Measurements from ENCODE around the gene IFT52. TPM values are rescaled to one million over a fixed set of nuclear protein-coding genes. Genes with fewer than 3 reads are reported as not detected.
"Not testable (repeated sequence)": the region's sequence is repeated elsewhere in the genome, so short reads cannot be mapped to it uniquely, and the experiment has no call there.

IFT52 gene
- total and polyA plus RNA-seq, 2 donors, result 22.3 to 34.8 TPM

GRCh38 chr20:43590036-43590391, 723 bp upstream of the IFT52 start:
- Histone ChIP-seq H3K4me1 (ENCODE audit: control insufficient read depth in 2 of 2, insufficient read depth in 2 of 2, low read length in 2 of 2) (peaks cover 4 to 5% of the 10 kb centered on the region in 2 donors), H3K27me3 (ENCODE audit: control insufficient read depth in 2 of 2, insufficient read depth in 1 of 2, low read length in 1 of 2) (no peaks in the 10 kb centered on the region), H3K27ac (ENCODE audit: low read depth in 1 of 2, low read length in 1 of 2) (peak overlapping the region; percentile 69 to 87), H3K9me3 (ENCODE audit: control insufficient read depth in 2 of 2, insufficient read depth in 1 of 2, low read length in 1 of 2) (no peaks in the 10 kb centered on the region), H3K36me3 (ENCODE audit: control insufficient read depth in 2 of 2, insufficient read depth in 2 of 2, low read length in 1 of 2) (peaks cover 0 to 2% of the 10 kb centered on the region in 2 donors), H3K4me3 (ENCODE audit: low read length in 2 of 2) (peak overlapping the region; percentile 53 to 67)
- DNase-seq (ENCODE audit: low read depth in 6 of 9, low spot score in 9 of 9), result no peak
- 36% methylated on average over 9 of the region's 9 CpGs for WGBS

DNA sequence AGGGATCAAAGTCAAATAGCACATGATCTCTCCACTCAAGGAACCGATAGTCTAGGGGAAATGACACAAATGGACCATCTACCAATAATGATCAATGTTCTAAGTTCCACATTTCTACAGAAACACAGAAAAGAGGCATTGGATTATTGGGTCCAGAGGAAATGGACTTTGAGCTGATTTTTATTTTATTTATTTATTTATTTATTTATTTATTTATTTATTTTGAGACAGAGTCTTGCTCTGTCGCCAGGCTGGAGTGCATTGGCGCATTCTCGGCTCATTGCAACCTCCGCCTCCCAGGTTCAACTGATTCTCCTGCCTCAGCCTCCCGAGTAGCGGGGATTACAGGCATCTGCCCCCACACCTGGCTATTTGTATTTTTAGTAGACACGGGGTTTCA, 11.2 kb downstream of the IFT52 start:
- not testable (repeated sequence) for H3K9me3 ChIP-seq (ENCODE audit: control insufficient read depth in 2 of 2, insufficient read depth in 1 of 2, low read length in 1 of 2); H3K4me3 ChIP-seq (ENCODE audit: low read length in 2 of 2); H3K27me3 ChIP-seq (ENCODE audit: control insufficient read depth in 2 of 2, insufficient read depth in 1 of 2, low read length in 1 of 2); H3K4me1 ChIP-seq (ENCODE audit: control insufficient read depth in 2 of 2, insufficient read depth in 2 of 2, low read length in 2 of 2); H3K27ac ChIP-seq (ENCODE audit: low read depth in 1 of 2, low read length in 1 of 2); DNase-seq (ENCODE audit: low read depth in 6 of 9, low spot score in 9 of 9)
- 84% methylated on average over 8 of the region's 8 CpGs for WGBS
- H3K36me3 ChIP-seq (ENCODE audit: control insufficient read depth in 2 of 2, insufficient read depth in 2 of 2, low read length in 1 of 2), result peaks cover 12 to 16% of the 10 kb centered on the region in 2 donors

- Histone ChIP-seq H3K9me3 (ENCODE audit: control insufficient read depth in 2 of 2, insufficient read depth in 1 of 2, low read length in 1 of 2) (no peaks in the 10 kb centered on the region), H3K27me3 (ENCODE audit: control insufficient read depth in 2 of 2, insufficient read depth in 1 of 2, low read length in 1 of 2) (no peaks in the 10 kb centered on the region), H3K27ac (ENCODE audit: low read depth in 1 of 2, low read length in 1 of 2) (no peak overlapping the region), H3K4me1 (ENCODE audit: control insufficient read depth in 2 of 2, insufficient read depth in 2 of 2, low read length in 2 of 2) (no peaks in the 10 kb centered on the region), H3K4me3 (ENCODE audit: low read length in 2 of 2) (no peak overlapping the region), H3K36me3 (ENCODE audit: control insufficient read depth in 2 of 2, insufficient read depth in 2 of 2, low read length in 1 of 2) (peaks cover 7 to 16% of the 10 kb centered on the region in 2 donors)
- WGBS, result 96% methylated on average over 1 of the region's 1 CpG
- DNase-seq (ENCODE audit: low read depth in 6 of 9, low spot score in 9 of 9), result no peak
Observed at GRCh38 chr20:43603124-43603523, 12.4 kb downstream of the IFT52 start.

DNA sequence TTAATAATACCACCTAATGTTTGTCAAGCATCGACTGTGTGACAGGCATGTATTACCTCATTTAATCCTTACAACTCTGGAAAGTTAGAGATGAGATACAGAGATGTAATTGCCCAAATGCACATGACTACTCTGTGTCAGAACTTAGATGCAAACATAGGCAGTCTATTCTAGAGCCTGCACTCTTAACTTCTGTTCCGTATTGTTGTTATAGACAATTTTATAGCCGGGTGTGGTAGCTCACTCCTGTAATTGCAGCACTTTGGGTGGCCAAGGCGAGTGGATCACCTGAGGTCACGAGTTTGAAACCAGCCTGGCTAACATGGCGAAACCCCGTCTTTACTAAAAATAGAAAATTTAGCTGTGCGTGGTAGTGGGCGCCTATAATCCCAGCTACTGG, 15.0 kb downstream of the IFT52 start:
- H3K27me3 ChIP-seq (ENCODE audit: control insufficient read depth in 2 of 2, insufficient read depth in 1 of 2, low read length in 1 of 2), result no peaks in the 10 kb centered on the region
- H3K4me1 ChIP-seq (ENCODE audit: control insufficient read depth in 2 of 2, insufficient read depth in 2 of 2, low read length in 2 of 2), result no peaks in the 10 kb centered on the region
- no peak overlapping the region for H3K4me3 ChIP-seq (ENCODE audit: low read length in 2 of 2)
- H3K36me3 ChIP-seq (ENCODE audit: control insufficient read depth in 2 of 2, insufficient read depth in 2 of 2, low read length in 1 of 2), result peaks cover 7 to 12% of the 10 kb centered on the region in 2 donors
- WGBS, result 99% methylated on average over 9 of the region's 9 CpGs
- no peaks in the 10 kb centered on the region for H3K9me3 ChIP-seq (ENCODE audit: control insufficient read depth in 2 of 2, insufficient read depth in 1 of 2, low read length in 1 of 2)
- no peak for DNase-seq (ENCODE audit: low read depth in 6 of 9, low spot score in 9 of 9)
- H3K27ac ChIP-seq (ENCODE audit: low read depth in 1 of 2, low read length in 1 of 2), result no peak overlapping the region

DNA sequence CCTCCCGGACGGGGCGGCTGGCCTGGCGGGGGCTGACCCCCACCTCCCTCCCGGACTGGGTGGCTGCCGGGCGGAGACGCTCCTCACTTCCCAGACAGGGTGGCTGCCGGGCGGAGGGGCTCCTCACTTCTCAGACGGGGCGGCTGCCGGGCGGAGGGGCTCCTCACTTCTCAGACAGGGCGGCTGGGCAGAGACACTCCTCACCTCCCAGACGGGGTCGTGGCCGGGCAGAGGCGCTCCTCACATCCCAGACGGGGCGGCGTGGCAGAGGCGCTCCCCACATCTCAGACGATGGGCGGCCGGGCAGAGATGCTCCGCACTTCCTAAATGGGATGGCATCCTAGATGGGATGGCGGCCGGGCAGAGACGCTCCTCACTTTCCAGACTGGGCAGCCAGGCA, 16.5 kb downstream of the IFT52 start:
- not testable (repeated sequence) for H3K9me3 ChIP-seq (ENCODE audit: control insufficient read depth in 2 of 2, insufficient read depth in 1 of 2, low read length in 1 of 2); H3K27ac ChIP-seq (ENCODE audit: low read depth in 1 of 2, low read length in 1 of 2); H3K27me3 ChIP-seq (ENCODE audit: control insufficient read depth in 2 of 2, insufficient read depth in 1 of 2, low read length in 1 of 2); H3K4me3 ChIP-seq (ENCODE audit: low read length in 2 of 2); DNase-seq (ENCODE audit: low read depth in 6 of 9, low spot score in 9 of 9); H3K4me1 ChIP-seq (ENCODE audit: control insufficient read depth in 2 of 2, insufficient read depth in 2 of 2, low read length in 2 of 2)
- peaks cover 7 to 13% of the 10 kb centered on the region in 2 donors for H3K36me3 ChIP-seq (ENCODE audit: control insufficient read depth in 2 of 2, insufficient read depth in 2 of 2, low read length in 1 of 2)
- 96% methylated on average over 27 of the region's 30 CpGs for WGBS

DNA sequence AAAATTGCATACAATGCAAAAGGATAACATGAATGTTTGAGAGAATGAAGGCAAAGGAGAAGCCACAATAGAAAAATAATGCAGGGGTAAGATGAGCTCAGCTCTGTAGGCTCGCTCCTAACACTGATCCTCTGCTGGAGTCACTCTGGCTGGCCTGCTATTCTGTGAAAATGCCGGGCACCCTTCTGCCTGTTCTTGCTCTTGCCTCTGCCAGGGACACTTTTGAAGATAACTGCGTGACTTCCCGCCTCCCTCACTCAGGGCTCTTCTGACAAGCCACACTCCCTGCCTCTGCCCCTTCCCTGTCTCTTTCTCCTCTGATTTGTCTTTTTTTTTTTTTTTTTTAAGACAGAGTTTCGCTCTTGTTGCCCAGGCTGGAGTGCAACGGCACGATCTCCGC, 40.9 kb downstream of the IFT52 start:
- Histone ChIP-seq H3K36me3 (ENCODE audit: control insufficient read depth in 2 of 2, insufficient read depth in 2 of 2, low read length in 1 of 2) (peaks cover 7 to 17% of the 10 kb centered on the region in 2 donors), H3K9me3 (ENCODE audit: control insufficient read depth in 2 of 2, insufficient read depth in 1 of 2, low read length in 1 of 2) (no peaks in the 10 kb centered on the region), H3K4me3 (ENCODE audit: low read length in 2 of 2) (no peak overlapping the region), H3K27ac (ENCODE audit: low read depth in 1 of 2, low read length in 1 of 2) (no peak overlapping the region), H3K4me1 (ENCODE audit: control insufficient read depth in 2 of 2, insufficient read depth in 2 of 2, low read length in 2 of 2) (no peaks in the 10 kb centered on the region), H3K27me3 (ENCODE audit: control insufficient read depth in 2 of 2, insufficient read depth in 1 of 2, low read length in 1 of 2) (no peaks in the 10 kb centered on the region)
- no peak for DNase-seq (ENCODE audit: low read depth in 6 of 9, low spot score in 9 of 9)
- 99% methylated on average over 8 of the region's 8 CpGs for WGBS

DNA sequence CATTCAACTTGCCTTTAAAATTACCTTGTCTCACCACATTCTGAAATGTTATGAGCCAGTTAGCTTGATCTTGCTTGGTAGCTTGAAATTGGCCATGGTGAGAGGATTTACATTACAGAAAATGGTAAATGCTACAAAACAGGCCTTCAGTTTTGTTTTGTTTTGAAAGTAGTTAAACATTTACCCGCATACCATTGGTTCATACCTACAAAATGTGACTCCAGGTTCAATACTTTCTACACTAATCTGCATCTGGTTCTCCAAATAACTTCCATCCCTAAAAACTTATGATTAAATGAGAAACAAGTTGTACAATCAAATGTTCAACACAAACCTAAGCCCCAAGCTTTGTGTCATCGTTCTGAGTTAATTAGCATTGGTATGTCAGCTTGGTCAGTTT, 45.7 kb downstream of the IFT52 start:
- no peaks in the 10 kb centered on the region for H3K27me3 ChIP-seq (ENCODE audit: control insufficient read depth in 2 of 2, insufficient read depth in 1 of 2, low read length in 1 of 2)
- WGBS, result 96% methylated on average over 2 of the region's 2 CpGs
- H3K9me3 ChIP-seq (ENCODE audit: control insufficient read depth in 2 of 2, insufficient read depth in 1 of 2, low read length in 1 of 2), result no peaks in the 10 kb centered on the region
- no peak overlapping the region for H3K27ac ChIP-seq (ENCODE audit: low read depth in 1 of 2, low read length in 1 of 2)
- H3K4me1 ChIP-seq (ENCODE audit: control insufficient read depth in 2 of 2, insufficient read depth in 2 of 2, low read length in 2 of 2), result no peaks in the 10 kb centered on the region
- no peak overlapping the region for H3K4me3 ChIP-seq (ENCODE audit: low read length in 2 of 2)
- DNase-seq (ENCODE audit: low read depth in 6 of 9, low spot score in 9 of 9), result no peak
- peaks cover 11 to 26% of the 10 kb centered on the region in 2 donors for H3K36me3 ChIP-seq (ENCODE audit: control insufficient read depth in 2 of 2, insufficient read depth in 2 of 2, low read length in 1 of 2)

DNA sequence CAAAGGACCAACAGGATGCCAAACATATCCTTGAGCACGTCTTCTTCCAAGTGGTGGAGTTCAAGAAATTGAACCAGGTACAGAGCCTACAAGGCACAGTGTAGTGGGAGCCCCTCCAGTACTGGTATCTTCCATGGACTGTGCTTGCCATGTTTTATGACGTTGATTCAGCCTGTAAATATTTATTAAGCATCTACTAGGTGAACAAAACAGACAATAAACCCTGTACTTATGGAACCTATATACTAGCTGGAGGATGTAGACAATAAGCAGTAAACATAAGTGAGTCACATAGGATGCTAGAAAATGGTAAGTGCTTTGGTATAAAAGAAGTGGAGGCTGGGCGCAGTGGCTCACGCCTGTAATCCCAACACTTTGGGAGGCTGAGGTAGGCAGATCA, 51.8 kb downstream of the IFT52 start:
- Histone ChIP-seq H3K27ac (ENCODE audit: low read depth in 1 of 2, low read length in 1 of 2) (no peak overlapping the region), H3K4me1 (ENCODE audit: control insufficient read depth in 2 of 2, insufficient read depth in 2 of 2, low read length in 2 of 2) (no peaks in the 10 kb centered on the region), H3K27me3 (ENCODE audit: control insufficient read depth in 2 of 2, insufficient read depth in 1 of 2, low read length in 1 of 2) (no peaks in the 10 kb centered on the region), H3K36me3 (ENCODE audit: control insufficient read depth in 2 of 2, insufficient read depth in 2 of 2, low read length in 1 of 2) (peaks cover 5 to 24% of the 10 kb centered on the region in 2 donors), H3K9me3 (ENCODE audit: control insufficient read depth in 2 of 2, insufficient read depth in 1 of 2, low read length in 1 of 2) (no peaks in the 10 kb centered on the region), H3K4me3 (ENCODE audit: low read length in 2 of 2) (no peak overlapping the region)
- DNase-seq (ENCODE audit: low read depth in 6 of 9, low spot score in 9 of 9), result no peak
- 97% methylated on average over 4 of the region's 4 CpGs for WGBS

GRCh38 chr20:43650997-43651525, 60.3 kb downstream of the IFT52 start:
- DNase-seq (ENCODE audit: low read depth in 6 of 9, low spot score in 9 of 9), result no peak

More at GRCh38 chr20:43650997-43651525, 60.3 kb downstream of the IFT52 start:
- Histone ChIP-seq H3K9me3 (ENCODE audit: control insufficient read depth in 2 of 2, insufficient read depth in 1 of 2, low read length in 1 of 2) (no peaks in the 10 kb centered on the region), H3K4me3 (ENCODE audit: low read length in 2 of 2) (no peak overlapping the region), H3K27me3 (ENCODE audit: control insufficient read depth in 2 of 2, insufficient read depth in 1 of 2, low read length in 1 of 2) (no peaks in the 10 kb centered on the region), H3K36me3 (ENCODE audit: control insufficient read depth in 2 of 2, insufficient read depth in 2 of 2, low read length in 1 of 2) (peaks cover 5 to 6% of the 10 kb centered on the region in 2 donors), H3K27ac (ENCODE audit: low read depth in 1 of 2, low read length in 1 of 2) (no peak overlapping the region), H3K4me1 (ENCODE audit: control insufficient read depth in 2 of 2, insufficient read depth in 2 of 2, low read length in 2 of 2) (no peaks in the 10 kb centered on the region)
- 78% methylated on average over 3 of the region's 3 CpGs for WGBS
